IMR-90 (cell line): Measurements from ENCODE around the gene MPV17. TPM values are rescaled to one million over a fixed set of nuclear protein-coding genes. Genes with fewer than 3 reads are reported as not detected.

Experiments used
- ATAC-seq: fragments of 200-7000 bp; cut with Tn5 transposase; 2 replicates; pipeline ENCODE4 v1.9.1; 2020; ENCODE audit warnings: low read depth, mild to moderate bottlenecking, moderate library complexity
- BruUV-seq: library from RNA; stranded (reverse); fragments of 400-500 nt; replicated peaks from 2 replicates; lab custom pipeline; 2021; lab: Mats Ljungman, UMichigan
- CTCF ChIA-PET: fragments of 300-600 bp; formaldehyde crosslinking; extraction: SDS; loops from one replicate; lab custom pipeline; 2021; ENCODE audit warnings: antibody characterized with exemption; lab: Yijun Ruan, JAX
- POLR2A ChIA-PET: fragments of 300-600 bp; sonication (Branson Sonifier 250); formaldehyde crosslinking; loops from one replicate; lab custom pipeline; 2022; ENCODE audit warnings: antibody characterized with exemption; ENCODE audit not compliant: unreplicated experiment; lab: Charles Lee
- DNase-seq: peaks from one replicate; pipeline ENCODE4 v3.0.0; 2013
- H2AFZ ChIP-seq: replicated peaks from 2 replicates; pipeline ENCODE3; 2013; ENCODE audit warnings: low read length, mild to moderate bottlenecking; ENCODE audit not compliant: poor library complexity
- H2AK5ac ChIP-seq: 2 replicates; pipeline ENCODE4 v1.6.1; 2013; ENCODE audit warnings: low read depth, low read length, inconsistent platforms
- H2AK9ac ChIP-seq: replicated peaks from 2 replicates; pipeline ENCODE3; 2013; ENCODE audit warnings: mild to moderate bottlenecking, low read depth, low read length, moderate library complexity; ENCODE audit not compliant: poor library complexity
- H2BK120ac ChIP-seq: 2 replicates; pipeline ENCODE4 v1.6.1; 2013; ENCODE audit warnings: low read depth, low read length, inconsistent platforms
- H2BK15ac ChIP-seq: 3 replicates; pipeline ENCODE4 v1.6.1; 2013; ENCODE audit warnings: low read depth, low read length, inconsistent platforms
- H2BK20ac ChIP-seq: 2 replicates; pipeline ENCODE4 v1.6.1; 2013; ENCODE audit warnings: low read depth, mild to moderate bottlenecking, inconsistent platforms, low read length, moderate library complexity
- H2BK5ac ChIP-seq: 2 replicates; pipeline ENCODE4 v1.6.1; 2013; ENCODE audit warnings: mild to moderate bottlenecking, low read depth, low read length, inconsistent platforms; ENCODE audit not compliant: poor library complexity, severe bottlenecking
- H3K14ac ChIP-seq: replicated peaks from 2 replicates; pipeline ENCODE4 v1.6.1; 2013; ENCODE audit warnings: low read depth, low read length, inconsistent platforms
- H3K18ac ChIP-seq: 2 replicates; pipeline ENCODE4 v1.6.1; 2013; ENCODE audit warnings: low read depth, low read length, control low read depth
- H3K23ac ChIP-seq: 2 replicates; pipeline ENCODE4 v1.6.1; 2013; ENCODE audit warnings: low read depth, low read length, inconsistent platforms
- H3K27ac ChIP-seq: 2 replicates; pipeline ENCODE4 v1.5.1; 2013; ENCODE audit warnings: mild to moderate bottlenecking, control low read depth, low read length; ENCODE audit not compliant: insufficient read depth
- H3K27me3 ChIP-seq: 2 replicates; pipeline ENCODE4 v1.6.1; 2013; ENCODE audit warnings: low read length; ENCODE audit not compliant: control insufficient read depth, insufficient read depth
- H3K36me3 ChIP-seq: 2 replicates; pipeline ENCODE4 v1.6.1; 2013; ENCODE audit warnings: low read length, mixed read lengths; ENCODE audit not compliant: control insufficient read depth, insufficient read depth
- H3K4ac ChIP-seq: 2 replicates; pipeline ENCODE4 v1.6.1; 2013; ENCODE audit warnings: low read depth, low read length, inconsistent platforms
- H3K4me1 ChIP-seq: 2 replicates; pipeline ENCODE4 v1.6.1; 2013; ENCODE audit warnings: low read length, mixed read lengths; ENCODE audit not compliant: control insufficient read depth, insufficient read depth
- H3K4me2 ChIP-seq: 2 replicates; pipeline ENCODE4 v1.6.1; 2013; ENCODE audit warnings: low read depth, mild to moderate bottlenecking, control low read depth, low read length, moderate library complexity
- H3K4me3 ChIP-seq: 2 replicates; pipeline ENCODE4 v1.5.1; 2013; ENCODE audit warnings: low read depth, mild to moderate bottlenecking, control low read depth, low read length, moderate library complexity; ENCODE audit not compliant: insufficient read depth
- H3K56ac ChIP-seq: 2 replicates; pipeline ENCODE4 v1.6.1; 2013; ENCODE audit warnings: low read length, inconsistent platforms; ENCODE audit not compliant: insufficient read depth; ENCODE audit errors: extremely low read depth
- H3K79me1 ChIP-seq, 2 experiments: 2 replicates each; pipeline ENCODE4 v1.6.1; 2013; ENCODE audit warnings: low read length in 2 of 2, inconsistent platforms in 1 of 2, low read depth in 1 of 2
- H3K9ac ChIP-seq: 2 replicates; pipeline ENCODE4 v1.6.1; 2013; ENCODE audit warnings: low read depth, low read length, control low read depth
- H3K9me1 ChIP-seq: 2 replicates; pipeline ENCODE4 v1.6.1; 2013; ENCODE audit warnings: low read length, inconsistent platforms; ENCODE audit not compliant: insufficient read depth
- H3K9me3 ChIP-seq: 2 replicates; pipeline ENCODE4 v1.6.1; 2013; ENCODE audit warnings: low read length; ENCODE audit not compliant: control insufficient read depth, insufficient read depth
- H4K20me1 ChIP-seq: 2 replicates; pipeline ENCODE4 v1.6.1; 2013; ENCODE audit warnings: low read length, inconsistent platforms; ENCODE audit not compliant: insufficient read depth
- H4K5ac ChIP-seq: 2 replicates; pipeline ENCODE4 v1.6.1; 2013; ENCODE audit warnings: mild to moderate bottlenecking, low read depth, low read length, control low read depth
- H4K8ac ChIP-seq, 2 experiments: 2 replicates each; pipeline ENCODE4 v1.6.1; 2013; ENCODE audit warnings: low read depth in 2 of 2, low read length in 2 of 2, control low read depth in 1 of 2, inconsistent platforms in 1 of 2
- H4K91ac ChIP-seq: 2 replicates; pipeline ENCODE4 v1.6.1; 2013; ENCODE audit warnings: low read depth, low read length, inconsistent platforms; ENCODE audit not compliant: insufficient read depth
- BHLHE40 ChIP-seq: fragments of 150-350 bp; IDR thresholded peaks from 2 replicates; pipeline ENCODE4 v1.6.1; 2016; ENCODE audit warnings: mild to moderate bottlenecking, low read depth, low read length
- CHD1 ChIP-seq: IDR thresholded peaks from 2 replicates; pipeline ENCODE4 v1.6.1; 2012; ENCODE audit warnings: low read depth, low read length, improper control_type of control experiment
- CTCF ChIP-seq: conservative IDR thresholded peaks from 2 replicates; pipeline ENCODE4 v1.5.1; 2012; ENCODE audit warnings: mild to moderate bottlenecking, low read depth, low read length, improper control_type of control experiment
- ELK1 ChIP-seq: fragments of 150-350 bp; IDR thresholded peaks from 2 replicates; pipeline ENCODE4 v1.6.1; 2016; ENCODE audit warnings: low read depth, mild to moderate bottlenecking, low read length, moderate library complexity, borderline replicate concordance
- FOS ChIP-seq: fragments of 150-350 bp; IDR thresholded peaks from 2 replicates; pipeline ENCODE4 v1.6.1; 2016; ENCODE audit warnings: low read depth, low read length
- MAFK ChIP-seq: IDR thresholded peaks from 2 replicates; pipeline ENCODE4 v1.6.1; 2012; ENCODE audit warnings: low read depth, low read length, improper control_type of control experiment
- MAZ ChIP-seq: IDR thresholded peaks from 2 replicates; pipeline ENCODE4 v1.6.1; 2012; ENCODE audit warnings: low read depth, mild to moderate bottlenecking, low read length, improper control_type of control experiment, moderate library complexity, borderline replicate concordance
- MXI1 ChIP-seq: IDR thresholded peaks from 2 replicates; pipeline ENCODE4 v1.6.1; 2012; ENCODE audit warnings: low read depth, mild to moderate bottlenecking, low read length, moderate library complexity, borderline replicate concordance
- NFE2L2 ChIP-seq: fragments of 150-350 bp; IDR thresholded peaks from 2 replicates; pipeline ENCODE4 v1.6.1; 2016; ENCODE audit warnings: low read depth, mild to moderate bottlenecking, low read length
- POLR2A ChIP-seq: IDR thresholded peaks from 2 replicates; pipeline ENCODE4 v1.6.1; 2012; ENCODE audit warnings: mild to moderate bottlenecking, low read depth, low read length
- RAD21 ChIP-seq: IDR thresholded peaks from 2 replicates; pipeline ENCODE4 v1.6.1; 2012; ENCODE audit warnings: low read length, improper control_type of control experiment
- RCOR1 ChIP-seq: IDR thresholded peaks from 2 replicates; pipeline ENCODE4 v1.6.1; 2012; ENCODE audit warnings: mild to moderate bottlenecking, low read length, improper control_type of control experiment; ENCODE audit not compliant: insufficient replicate concordance
- RFX5 ChIP-seq: IDR thresholded peaks from 2 replicates; pipeline ENCODE4 v1.8.0; 2012; ENCODE audit warnings: low read depth, mild to moderate bottlenecking, low read length, moderate library complexity
- SMC3 ChIP-seq: fragments of 150-350 bp; IDR thresholded peaks from 2 replicates; pipeline ENCODE4 v1.6.1; 2016; ENCODE audit warnings: low read depth, mild to moderate bottlenecking, antibody characterized with exemption, low read length, moderate library complexity
- USF2 ChIP-seq: fragments of 150-350 bp; IDR thresholded peaks from 2 replicates; pipeline ENCODE4 v1.6.1; 2017; ENCODE audit warnings: mild to moderate bottlenecking, antibody characterized with exemption, low read length, low read depth
- WGBS, 2 experiments: methylation state at CpG; one replicate each; pipeline versions ENCODE4 v1.1.5 to v1.1.7; 2013; ENCODE audit warnings: missing lambda C conversion rate in 2 of 2; ENCODE audit not compliant: insufficient read length in 1 of 2; ENCODE audit errors: extremely low coverage in 2 of 2; 5-methylcytosine and 5-hydroxymethylcytosine counted together
- dilution Hi-C: fragments of 300-500 bp; cut with HindIII; formaldehyde crosslinking; loops from one replicate; pipeline ENCODE4 v1.14.3; 2018; ENCODE audit warnings: low sequenced_read_pairs; ENCODE audit not compliant: unreplicated experiment
- in situ Hi-C: fragments of 300-500 bp; cut with MboI; formaldehyde crosslinking; loops from 3 replicates; pipeline ENCODE4 v1.14.3; 2019; ENCODE audit warnings: low sequenced_read_pairs, inconsistent platforms, mixed read lengths
- intact Hi-C: fragments of 100-400 bp; cut with micrococcal nuclease; formaldehyde crosslinking; loops from 2 replicates; pipeline ENCODE4 v1.10.0; 2022
- polyA plus RNA-seq, 3 experiments: library from polyadenylated mRNA; depleted of rRNA; stranded (reverse); fragments of >200 nt; gene quantifications; 2 replicates each; pipeline ENCODE4 v1.2.3, GENCODE V29; 2012; ENCODE audit warnings: low replicate concordance in 1 of 3
- total RNA-seq: library from RNA; depleted of rRNA; stranded (reverse); fragments of >200 nt; gene quantifications from 2 replicates; pipeline ENCODE4 v1.2.3, GENCODE V29; 2012

Gene MPV17
- total and polyA plus RNA-seq, 2 of the 4 experiments (the other 2 are of a cell fraction) = 70.4 to 160 TPM

GRCh38 chr2:27307287-27307544 lies 15.7 kb downstream of the MPV17 start:
- no peak overlapping the region for H2AFZ ChIP-seq
- H3K18ac ChIP-seq = no peak overlapping the region
- H2BK15ac ChIP-seq = no peak overlapping the region
- in situ Hi-C loops = no loop called here
- peaks cover 14% of the 10 kb centered on the region for H3K36me3 ChIP-seq
- 0% methylated on average over 1 of the region's 14 CpGs; no CpG with 5 or more reads in 1 of the 2 experiments for WGBS, 2 experiments
- H3K4me2 ChIP-seq = no peak overlapping the region
- H3K9me1 ChIP-seq = no peaks in the 10 kb centered on the region; the same call in 1 of the 2 replicates
- TF ChIP-seq FOS (no peak), RAD21 (no peak), MAFK (no peak), MAZ (no peak), NFE2L2 (no peak), RCOR1 (no peak), CTCF (no peak), POLR2A (no peak), RFX5 (no peak), ELK1 (no peak), BHLHE40 (no peak), USF2 (no peak), SMC3 (no peak), CHD1 (no peak), MXI1 (no peak)
- no TSS peak for BruUV-seq
- peaks cover 10% of the 10 kb centered on the region for H4K20me1 ChIP-seq
- no peak overlapping the region for H3K4ac ChIP-seq
- H4K91ac ChIP-seq = no peak overlapping the region
- H3K27me3 ChIP-seq = peaks cover 41% of the 10 kb centered on the region
- no peak overlapping the region for H4K8ac ChIP-seq
- no peaks in the 10 kb centered on the region for H3K79me1 ChIP-seq
- POLR2A ChIA-PET = interaction anchor here (0.6 kb wide), 1 partner anchor 60 kb away, joined by 3 read pairs; no protein-coding TSS in a partner anchor
- CTCF ChIA-PET = no interaction called here
- intact Hi-C loops = no loop called here
- no peak overlapping the region for H3K27ac ChIP-seq
- dilution Hi-C loops = no loop called here
- H3K23ac ChIP-seq = no peak overlapping the region
- H2AK5ac ChIP-seq = no peak overlapping the region
- ATAC-seq = no peak
- no peak overlapping the region for H3K14ac ChIP-seq
- no peak overlapping the region for H2BK20ac ChIP-seq
- no peak overlapping the region for H2BK5ac ChIP-seq
- H3K4me3 ChIP-seq = no peak overlapping the region
- no peaks in the 10 kb centered on the region; the same call in 1 of the 2 replicates for H3K4me1 ChIP-seq
- no peak overlapping the region for H2BK120ac ChIP-seq
- no peak for DNase-seq
- H3K9me3 ChIP-seq = no peaks in the 10 kb centered on the region; the same call in 1 of the 2 replicates
- no peak overlapping the region for H4K5ac ChIP-seq
- no peak overlapping the region for H3K9ac ChIP-seq
- no peak overlapping the region for H3K56ac ChIP-seq
- no peak overlapping the region for H2AK9ac ChIP-seq
